ENCODE measurements around the gene THOP1. TPM values are rescaled to one million over a fixed set of nuclear protein-coding genes. Genes with fewer than 3 reads are reported as not detected.
"Not testable (repeated sequence)": the region's sequence is repeated elsewhere in the genome, so short reads cannot be mapped to it uniquely, and the experiment has no call there.

THOP1 gene
- total RNA-seq, 1 experiment from 2014 or later = 85.8 TPM

DNA sequence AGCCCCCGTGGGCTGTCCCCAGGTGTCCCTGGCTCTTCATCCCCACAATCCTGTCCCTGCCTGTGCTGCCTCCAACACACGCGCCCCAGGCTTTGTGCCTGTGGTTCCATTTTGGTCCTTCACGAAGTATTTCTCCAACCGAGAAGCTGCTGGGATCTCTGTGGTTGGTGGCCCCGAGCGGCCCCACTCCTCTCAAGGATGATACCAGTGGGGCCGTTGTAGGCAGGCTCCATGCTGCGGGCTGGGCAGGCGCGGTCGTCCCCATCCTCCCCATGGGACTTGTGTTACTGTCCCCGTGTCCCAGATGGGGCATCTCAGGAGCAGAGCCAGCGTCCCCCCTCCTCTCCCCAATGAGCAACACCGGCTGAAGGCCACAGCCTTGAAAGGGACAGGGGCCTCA lies 30.6 kb downstream of the THOP1 start:
- Histone ChIP-seq H3K27ac (no peak overlapping the region), H3K9me2 (ENCODE audit: insufficient read depth) (no peaks in the 10 kb centered on the region), H3K4me1 (replicated peaks; ENCODE audit: insufficient read depth) (no peaks in the 10 kb centered on the region), H3K9me3 (ENCODE audit: insufficient read depth, low read depth) (no peaks in the 10 kb centered on the region), H4K20me1 (ENCODE audit: insufficient read depth) (no peaks in the 10 kb centered on the region), H3K4me3 (no peak overlapping the region), H3K79me2 (ENCODE audit: low read depth) (no peaks in the 10 kb centered on the region), H2AFZ (no peak overlapping the region), H3K36me3 (ENCODE audit: low read depth) (no peaks in the 10 kb centered on the region), H3K4me2 (no peak overlapping the region), H3K27me3 (ENCODE audit: insufficient read depth, low read depth) (no peaks in the 10 kb centered on the region), H3F3A (ENCODE audit: insufficient read depth, low read depth) (peaks cover 4% of the 10 kb centered on the region; the same call in 1 of the 2 replicates)
- TF ChIP-seq, protein P1, sequence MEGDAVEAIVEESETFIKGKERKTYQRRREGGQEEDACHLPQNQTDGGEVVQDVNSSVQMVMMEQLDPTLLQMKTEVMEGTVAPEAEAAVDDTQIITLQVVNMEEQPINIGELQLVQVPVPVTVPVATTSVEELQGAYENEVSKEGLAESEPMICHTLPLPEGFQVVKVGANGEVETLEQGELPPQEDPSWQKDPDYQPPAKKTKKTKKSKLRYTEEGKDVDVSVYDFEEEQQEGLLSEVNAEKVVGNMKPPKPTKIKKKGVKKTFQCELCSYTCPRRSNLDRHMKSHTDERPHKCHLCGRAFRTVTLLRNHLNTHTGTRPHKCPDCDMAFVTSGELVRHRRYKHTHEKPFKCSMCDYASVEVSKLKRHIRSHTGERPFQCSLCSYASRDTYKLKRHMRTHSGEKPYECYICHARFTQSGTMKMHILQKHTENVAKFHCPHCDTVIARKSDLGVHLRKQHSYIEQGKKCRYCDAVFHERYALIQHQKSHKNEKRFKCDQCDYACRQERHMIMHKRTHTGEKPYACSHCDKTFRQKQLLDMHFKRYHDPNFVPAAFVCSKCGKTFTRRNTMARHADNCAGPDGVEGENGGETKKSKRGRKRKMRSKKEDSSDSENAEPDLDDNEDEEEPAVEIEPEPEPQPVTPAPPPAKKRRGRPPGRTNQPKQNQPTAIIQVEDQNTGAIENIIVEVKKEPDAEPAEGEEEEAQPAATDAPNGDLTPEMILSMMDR (conservative IDR thresholded peaks at IDR 0.05) = no peak
- TF ChIP-seq EZH2 (IDR thresholded peaks at IDR 0.05; ENCODE audit: low read depth) = no peak
- no peak for DNase-seq
- no TSS peak for BruUV-seq (replicated peaks)
- ChIA-PET POLR2A (ENCODE audit: unreplicated experiment) (no interaction called here), CTCF (no interaction called here)
- intact Hi-C loops (cut with micrococcal nuclease; ENCODE audit: unreplicated experiment) = no loop called here

DNA sequence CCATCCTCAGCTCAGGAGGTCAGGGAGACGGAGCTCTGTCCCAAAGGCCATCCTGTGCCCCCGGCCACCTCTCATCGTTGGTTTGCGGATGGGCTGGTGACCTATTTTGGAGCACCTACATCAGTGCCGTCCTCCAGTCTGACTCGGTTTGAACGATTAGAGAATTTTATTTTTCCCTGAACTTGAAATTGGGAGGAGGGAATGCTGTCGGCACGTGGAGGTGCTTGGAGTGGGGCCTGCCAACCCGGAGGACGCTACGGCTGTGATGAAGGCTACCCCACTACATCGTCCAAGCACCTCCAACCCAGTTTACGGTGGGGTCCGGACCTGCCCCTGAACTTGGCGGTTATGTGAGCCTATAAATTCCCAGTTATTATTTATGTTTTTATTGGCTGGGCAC lies 31.3 kb downstream of the THOP1 start:
- no peak overlapping the region for H3K4me2 ChIP-seq
- 0 out of 2 replicates have a peak overlapping the region, but pooled peaks have one; percentile 53 for H3K27ac ChIP-seq
- no peaks in the 10 kb centered on the region for H3K9me2 ChIP-seq (ENCODE audit: insufficient read depth)
- no peak overlapping the region for H2AFZ ChIP-seq
- no peaks in the 10 kb centered on the region for H3K36me3 ChIP-seq (ENCODE audit: low read depth)
- intact Hi-C loops (cut with micrococcal nuclease; ENCODE audit: unreplicated experiment) = no loop called here
- DNase-seq = no peak
- CTCF ChIA-PET = no interaction called here
- TF ChIP-seq, protein P1 (conservative IDR thresholded peaks at IDR 0.05) = no peak
- no peak for TF ChIP-seq EZH2 (IDR thresholded peaks at IDR 0.05; ENCODE audit: low read depth)
- H3K4me1 ChIP-seq (replicated peaks; ENCODE audit: insufficient read depth) = no peaks in the 10 kb centered on the region
- no peaks in the 10 kb centered on the region for H3K27me3 ChIP-seq (ENCODE audit: insufficient read depth, low read depth)
- no peaks in the 10 kb centered on the region for H4K20me1 ChIP-seq (ENCODE audit: insufficient read depth)
- no peaks in the 10 kb centered on the region for H3K79me2 ChIP-seq (ENCODE audit: low read depth)
- POLR2A ChIA-PET (ENCODE audit: unreplicated experiment) = no interaction called here
- no TSS peak for BruUV-seq (replicated peaks)
- no peaks in the 10 kb centered on the region for H3K9me3 ChIP-seq (ENCODE audit: insufficient read depth, low read depth)
- peaks cover 4% of the 10 kb centered on the region; the same call in 1 of the 2 replicates for H3F3A ChIP-seq (ENCODE audit: insufficient read depth, low read depth)
- no peak overlapping the region for H3K4me3 ChIP-seq

DNA sequence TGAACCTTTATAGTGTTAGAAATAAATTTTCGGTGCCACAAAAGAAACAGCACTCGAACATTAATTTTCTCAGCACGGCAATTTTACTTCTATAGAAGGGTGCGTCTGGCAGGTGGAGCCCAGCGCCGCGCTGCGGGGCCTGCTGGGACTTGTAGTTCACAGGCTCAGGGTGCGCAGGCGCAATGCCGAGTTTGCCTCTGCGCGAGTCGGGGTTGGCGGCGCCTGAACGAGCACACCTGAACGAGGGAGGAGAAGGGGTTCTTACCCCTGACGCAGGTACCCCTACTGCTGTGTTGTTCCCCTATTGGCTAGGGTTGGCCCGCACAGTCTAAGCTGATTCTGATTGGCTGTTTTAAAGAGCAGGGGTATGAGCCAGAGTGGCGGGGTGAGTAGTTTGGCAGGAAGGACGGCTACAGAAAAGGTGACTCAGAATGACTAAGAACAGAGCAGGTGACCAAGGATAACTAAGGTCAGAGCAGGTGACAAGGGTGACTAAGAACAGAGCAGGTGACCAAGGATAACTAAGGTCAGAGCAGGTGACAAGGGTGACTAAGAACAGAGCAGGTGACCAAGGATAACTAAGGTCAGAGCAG lies 32.0 kb downstream of the THOP1 start:
- H3K4me3 ChIP-seq; H3K27me3 ChIP-seq (ENCODE audit: insufficient read depth, low read depth); CTCF ChIA-PET; intact Hi-C loops (cut with micrococcal nuclease; ENCODE audit: unreplicated experiment); POLR2A ChIA-PET (ENCODE audit: unreplicated experiment); H3F3A ChIP-seq (ENCODE audit: insufficient read depth, low read depth); H3K36me3 ChIP-seq (ENCODE audit: low read depth); H3K4me1 ChIP-seq (replicated peaks; ENCODE audit: insufficient read depth); BruUV-seq (replicated peaks); H3K4me2 ChIP-seq; H2AFZ ChIP-seq; H4K20me1 ChIP-seq (ENCODE audit: insufficient read depth); H3K79me2 ChIP-seq (ENCODE audit: low read depth); H3K9me3 ChIP-seq (ENCODE audit: insufficient read depth, low read depth); H3K9me2 ChIP-seq (ENCODE audit: insufficient read depth): not testable (repeated sequence)
- DNase-seq = peak; percentile 16 to 36
- H3K27ac ChIP-seq = peak overlapping the region; percentile 53; the same call in 1 of the 2 replicates

All from PC-9 (cell line).